ENCODE results near the gene NKD2. TPM values are rescaled to one million over a fixed set of nuclear protein-coding genes. Genes with fewer than 3 reads are reported as not detected.

The NKD2 gene
- total RNA-seq, 2 experiments from 2014 or later = 0.17 to 0.30 TPM

- no peaks in the 10 kb centered on the region for H3K36me3 ChIP-seq (ENCODE audit: insufficient read depth, low read length)
- no peaks in the 10 kb centered on the region for H3K4me1 ChIP-seq (ENCODE audit: insufficient read depth, low read length)
- Mint-ChIP-seq H3K27ac (no peak overlapping the region), H3K9me3 (no peaks in the 10 kb centered on the region), H3K36me3 (ENCODE audit: low read depth) (no peaks in the 10 kb centered on the region), H3K4me1 (ENCODE audit: low read depth) (peaks cover 5% of the 10 kb centered on the region), H3K27me3 (peaks cover 16% of the 10 kb centered on the region), H3K4me3 (no peak overlapping the region)
- peaks cover 7 to 22% of the 10 kb centered on the region in 2 experiments for H3K27me3 ChIP-seq (ENCODE audit: control insufficient read depth in 1 of 2, insufficient read depth in 2 of 2, low read length in 2 of 2)
- no peak for DNase-seq
- no peak for ATAC-seq (ENCODE audit: poor library complexity)
- no peak for TF ChIP-seq CTCF (IDR thresholded peaks at IDR 0.05)
- no peak overlapping the region for H3K27ac ChIP-seq (ENCODE audit: low read depth in 1 of 2, low read length in 2 of 2)
- ChIA-PET CTCF (no interaction called here), POLR2A (no interaction called here)
- intact Hi-C loops (cut with DNase I, micrococcal nuclease) = no loop called here
- H3K4me3 ChIP-seq (ENCODE audit: low read length) = no peak overlapping the region
- no peaks in the 10 kb centered on the region for H3K9me3 ChIP-seq (ENCODE audit: control insufficient read depth in 1 of 2, insufficient read depth in 1 of 2, low read length in 2 of 2)
Measured at GRCh38 chr5:1015507-1015906, 6.9 kb downstream of the NKD2 start.

DNA sequence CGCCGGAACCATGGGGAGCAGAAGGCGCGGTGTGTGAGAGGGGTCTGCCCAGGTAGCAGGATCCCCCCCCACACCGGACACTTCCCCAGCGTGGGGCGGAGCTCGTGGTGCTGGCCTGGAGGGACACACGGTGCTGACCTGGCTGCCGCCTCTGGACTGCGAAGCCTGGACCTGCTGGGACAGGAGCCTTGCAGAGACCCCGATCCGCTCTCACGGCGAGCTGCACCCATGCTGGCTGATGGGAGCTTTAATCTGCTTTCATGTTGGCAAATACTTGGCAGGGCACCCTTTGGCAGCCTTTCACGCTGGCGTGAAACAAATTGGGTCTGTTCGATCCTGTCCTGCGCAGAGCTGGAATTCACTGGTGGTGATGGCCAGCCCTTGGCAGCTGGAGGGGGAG lies 7.4 kb downstream of the NKD2 start:
- no peak overlapping the region for H3K27ac ChIP-seq (ENCODE audit: low read depth in 1 of 2, low read length in 2 of 2)
- ChIA-PET CTCF (no interaction called here), POLR2A (no interaction called here)
- no peaks in the 10 kb centered on the region for H3K36me3 Mint-ChIP-seq (ENCODE audit: low read depth)
- H3K27me3 Mint-ChIP-seq = peaks cover 11% of the 10 kb centered on the region
- no peaks in the 10 kb centered on the region for H3K4me1 ChIP-seq (ENCODE audit: insufficient read depth, low read length)
- H3K27me3 ChIP-seq (ENCODE audit: control insufficient read depth in 1 of 2, insufficient read depth in 2 of 2, low read length in 2 of 2) = peaks cover 1 to 16% of the 10 kb centered on the region in 2 experiments
- intact Hi-C loops (cut with DNase I, micrococcal nuclease) = no loop called here
- TF ChIP-seq CTCF (IDR thresholded peaks at IDR 0.05) = no peak
- no peak for ATAC-seq (ENCODE audit: poor library complexity)
- no peak for DNase-seq
- H3K4me1 Mint-ChIP-seq (ENCODE audit: low read depth) = peaks cover 3% of the 10 kb centered on the region
- H3K27ac Mint-ChIP-seq = no peak overlapping the region
- no peaks in the 10 kb centered on the region for H3K9me3 Mint-ChIP-seq
- H3K36me3 ChIP-seq (ENCODE audit: insufficient read depth, low read length) = no peaks in the 10 kb centered on the region
- H3K4me3 Mint-ChIP-seq = no peak overlapping the region
- H3K9me3 ChIP-seq (ENCODE audit: control insufficient read depth in 1 of 2, insufficient read depth in 1 of 2, low read length in 2 of 2) = no peaks in the 10 kb centered on the region
- H3K4me3 ChIP-seq (ENCODE audit: low read length) = no peak overlapping the region

DNA sequence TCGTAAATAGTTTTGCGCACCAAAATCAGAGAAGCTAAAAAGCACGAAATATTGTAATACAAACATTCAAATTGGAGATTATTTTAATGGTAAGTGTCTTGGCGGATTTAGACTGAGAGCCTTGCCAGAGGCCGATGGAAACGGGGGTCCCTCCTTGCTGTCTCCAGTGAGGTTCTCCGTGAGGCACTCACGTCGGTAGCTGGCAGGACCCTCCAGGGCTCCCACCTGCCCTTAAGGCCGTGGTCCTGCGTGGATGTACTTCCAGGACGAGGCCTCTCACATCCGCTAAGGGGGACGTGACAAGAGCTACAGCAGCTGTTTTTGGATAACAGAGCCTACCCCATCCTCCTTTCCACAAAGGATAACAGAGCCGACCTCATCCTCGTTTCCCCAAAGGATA lies 7.9 kb downstream of the NKD2 start:
- Mint-ChIP-seq H3K4me1 (ENCODE audit: low read depth) (no peaks in the 10 kb centered on the region), H3K27ac (no peak overlapping the region), H3K4me3 (no peak overlapping the region), H3K36me3 (ENCODE audit: low read depth) (no peaks in the 10 kb centered on the region), H3K27me3 (peaks cover 7% of the 10 kb centered on the region), H3K9me3 (no peaks in the 10 kb centered on the region)
- ATAC-seq (ENCODE audit: poor library complexity) = no peak
- H3K9me3 ChIP-seq (ENCODE audit: control insufficient read depth in 1 of 2, insufficient read depth in 1 of 2, low read length in 2 of 2) = no peaks in the 10 kb centered on the region
- ChIA-PET CTCF (no interaction called here), POLR2A (no interaction called here)
- peaks cover 0 to 12% of the 10 kb centered on the region in 2 experiments for H3K27me3 ChIP-seq (ENCODE audit: control insufficient read depth in 1 of 2, insufficient read depth in 2 of 2, low read length in 2 of 2)
- no peaks in the 10 kb centered on the region for H3K36me3 ChIP-seq (ENCODE audit: insufficient read depth, low read length)
- no peak for TF ChIP-seq CTCF (IDR thresholded peaks at IDR 0.05)
- no peaks in the 10 kb centered on the region for H3K4me1 ChIP-seq (ENCODE audit: insufficient read depth, low read length)
- H3K4me3 ChIP-seq (ENCODE audit: low read length) = no peak overlapping the region
- no peak overlapping the region for H3K27ac ChIP-seq (ENCODE audit: low read depth in 1 of 2, low read length in 2 of 2)
- DNase-seq = peak in 1 of 14 experiments; percentile 4
- intact Hi-C loops (cut with DNase I, micrococcal nuclease) = no loop called here

Measured in CD4-positive, alpha-beta T cell (primary cell).